ENCODE data around the gene DNAJA3. TPM values are rescaled to one million over a fixed set of nuclear protein-coding genes. Genes with fewer than 3 reads are reported as not detected.

DNAJA3 gene
- total RNA-seq, 1 donor from 2014 or later, result 40.7 TPM

GRCh38 chr16:4378161-4378666, 47.5 kb upstream of the DNAJA3 start:
- peak in 1 of 2 donors; percentile 88 for DNase-seq (ENCODE audit: low spot score in 2 of 2)
- Histone ChIP-seq H3K4me3 (peak overlapping the region in 1 of 2 donors; percentile 64), H3K9me3 (no peaks in the 10 kb centered on the region), H3K27ac (peak overlapping the region; percentile 94 to 99), H3K27me3 (no peaks in the 10 kb centered on the region), H3K4me1 (peaks cover 63 to 76% of the 10 kb centered on the region in 2 donors), H3K36me3 (peaks cover 26 to 34% of the 10 kb centered on the region in 2 donors)
- intact Hi-C loops (cut with DNase I), result loop anchor here (5.0 kb wide), 1 partner anchor 1356 kb away; the partner anchor contains the start of genes HCFC1R1, THOC6 and TNFRSF12A
- no peak for TF ChIP-seq CTCF (IDR thresholded peaks at IDR 0.05)

GRCh38 chr16:4378999-4379690, 46.5 kb upstream of the DNAJA3 start:
- H3K27ac ChIP-seq, result peak overlapping the region; percentile 94 to 99
- no peak for TF ChIP-seq CTCF (IDR thresholded peaks at IDR 0.05)
- intact Hi-C loops (cut with DNase I), result loop anchor here (5.0 kb wide), 1 partner anchor 1357 kb away; the partner anchor contains the start of genes HCFC1R1, THOC6 and TNFRSF12A
- peak in 1 of 2 donors; percentile 62 for DNase-seq (ENCODE audit: low spot score in 2 of 2)
- peak overlapping the region in 1 of 2 donors; percentile 64 for H3K4me3 ChIP-seq
- H3K27me3 ChIP-seq, result no peaks in the 10 kb centered on the region
- H3K9me3 ChIP-seq, result no peaks in the 10 kb centered on the region
- H3K36me3 ChIP-seq, result peaks cover 35 to 43% of the 10 kb centered on the region in 2 donors
- peaks cover 64 to 84% of the 10 kb centered on the region in 2 donors for H3K4me1 ChIP-seq

GRCh38 chr16:4380119-4381063, 45.3 kb upstream of the DNAJA3 start:
- intact Hi-C loops (cut with DNase I), result no loop called here
- peaks cover 35 to 47% of the 10 kb centered on the region in 2 donors for H3K36me3 ChIP-seq
- DNase-seq (ENCODE audit: low spot score in 2 of 2), result peak in 1 of 2 donors; percentile 86
- peak overlapping the region in 1 of 2 donors; percentile 33 for H3K4me3 ChIP-seq
- H3K9me3 ChIP-seq, result no peaks in the 10 kb centered on the region
- TF ChIP-seq CTCF (IDR thresholded peaks at IDR 0.05), result no peak
- peak overlapping the region; percentile 94 to 99 for H3K27ac ChIP-seq
- peaks cover 61 to 85% of the 10 kb centered on the region in 2 donors for H3K4me1 ChIP-seq
- H3K27me3 ChIP-seq, result no peaks in the 10 kb centered on the region

- Histone ChIP-seq H3K4me3 (peak overlapping the region in 1 of 2 donors; percentile 33), H3K4me1 (peaks cover 69 to 89% of the 10 kb centered on the region in 2 donors), H3K9me3 (no peaks in the 10 kb centered on the region), H3K27me3 (no peaks in the 10 kb centered on the region), H3K27ac (peak overlapping the region; percentile 94 to 99), H3K36me3 (peaks cover 35 to 47% of the 10 kb centered on the region in 2 donors)
- TF ChIP-seq CTCF (IDR thresholded peaks at IDR 0.05), result peak in 1 of 3 experiments; percentile 14
- peak in 1 of 2 donors; percentile 76 for DNase-seq (ENCODE audit: low spot score in 2 of 2)
- intact Hi-C loops (cut with DNase I), result no loop called here
Measured at GRCh38 chr16:4381072-4381934, 44.4 kb upstream of the DNAJA3 start.
